Transverse colon (tissue), 4 donors: Measurements from ENCODE around the gene RAB37. TPM values are rescaled to one million over a fixed set of nuclear protein-coding genes. Genes with fewer than 3 reads are reported as not detected.
A peak's percentile ranks its signal among the peaks of the same experiment; 100 is the strongest.

Experiments
- DNase-seq: peaks from one replicate; pipeline ENCODE4 v3.0.0-alpha.2; 2019
- H3K27ac ChIP-seq, 4 donors: fragments of 200-600 bp; sonication (generic); 2 replicates each; pipeline ENCODE4 v1.5.1; 2016 to 2018; ENCODE audit warnings: inconsistent platforms in 4 of 4
- H3K27me3 ChIP-seq: fragments of 200-600 bp; sonication (generic); 2 replicates; pipeline ENCODE4 v1.5.1; 2017; ENCODE audit warnings: inconsistent platforms
- H3K36me3 ChIP-seq, 4 donors: fragments of 200-600 bp; sonication (generic); 2 replicates each; pipeline ENCODE4 v1.5.1; 2017 to 2019; ENCODE audit warnings: inconsistent platforms in 4 of 4
- H3K4me1 ChIP-seq, 4 donors: fragments of 200-600 bp; sonication (generic); 2 replicates each; pipeline ENCODE4 v1.5.1; 2017 to 2020; ENCODE audit warnings: inconsistent platforms in 4 of 4
- H3K4me3 ChIP-seq, 4 donors: fragments of 200-600 bp; sonication (generic); 1 replicate in 1 of 4; 2 replicates in 3 of 4; pipeline versions ENCODE4 v1.5.1 to v1.6.1; 2017 to 2019; ENCODE audit warnings: inconsistent platforms in 4 of 4
- H3K9me3 ChIP-seq, 2 donors: fragments of 200-600 bp; sonication (generic); 2 replicates each; pipeline ENCODE4 v1.5.1; 2017 to 2019; ENCODE audit warnings: inconsistent platforms in 2 of 2
- EP300 ChIP-seq: sonication (generic); formaldehyde crosslinking; IDR thresholded peaks from one replicate; pipeline ENCODE4 v1.6.1; 2017; ENCODE audit warnings: antibody characterized with exemption, low read depth
- POLR2A ChIP-seq: fragments of 450-650 bp; IDR thresholded peaks from one replicate; pipeline ENCODE4 v1.6.1; 2016; ENCODE audit warnings: antibody characterized with exemption, mild to moderate bottlenecking, moderate library complexity
- POLR2AphosphoS5 ChIP-seq, 3 donors: sonication (generic); formaldehyde crosslinking; IDR thresholded peaks; one replicate each; pipeline ENCODE4 v1.6.1; 2016; ENCODE audit warnings: antibody characterized with exemption in 3 of 3
- WGBS, 2 donors: methylation state at CpG; one replicate each; pipeline ENCODE4 v1.1.5; 2018; ENCODE audit warnings: low coverage in 1 of 2; 5-methylcytosine and 5-hydroxymethylcytosine counted together
- in situ Hi-C, 4 donors: fragments of 200-750 bp; cut with MboI; loops; one replicate each; pipeline versions ENCODE4 v1.15.0 to v1.15.1; 2017; ENCODE audit warnings: low sequenced_read_pairs in 3 of 4, low pct_ligation_motif_present in 1 of 4, low pct_unique_long_range_greater_than_20kb in 1 of 4
- intact Hi-C: fragments of 100-400 bp; cut with DNase I; formaldehyde crosslinking; loops from one replicate; pipeline ENCODE4 v1.15.1; 2023; ENCODE audit warnings: low total_unique reads
- total RNA-seq, 4 donors: library from RNA; depleted of rRNA; stranded (reverse); fragments of >200 nt; gene quantifications; one replicate each; pipeline ENCODE4 v1.1.0, GENCODE V29; 2016
- TF ChIP-seq, protein P1 (sequence below), 5 experiments: fragments of 200-600 bp in 3 of 5; fragments of 450-650 bp in 2 of 5; sonication (generic) in 3 of 5; IDR thresholded peaks; 1 replicate in 2 of 5; 2 replicates in 3 of 5; pipeline ENCODE4 v1.5.1; 2016 to 2017; ENCODE audit warnings: antibody characterized with exemption in 5 of 5, inconsistent platforms in 3 of 5, mild to moderate bottlenecking in 2 of 5, moderate library complexity in 1 of 5

RAB37 gene
- total RNA-seq, 4 donors from 2014 or later: 5.2 to 10.5 (median 5.4) TPM; not detected in 1

DNA sequence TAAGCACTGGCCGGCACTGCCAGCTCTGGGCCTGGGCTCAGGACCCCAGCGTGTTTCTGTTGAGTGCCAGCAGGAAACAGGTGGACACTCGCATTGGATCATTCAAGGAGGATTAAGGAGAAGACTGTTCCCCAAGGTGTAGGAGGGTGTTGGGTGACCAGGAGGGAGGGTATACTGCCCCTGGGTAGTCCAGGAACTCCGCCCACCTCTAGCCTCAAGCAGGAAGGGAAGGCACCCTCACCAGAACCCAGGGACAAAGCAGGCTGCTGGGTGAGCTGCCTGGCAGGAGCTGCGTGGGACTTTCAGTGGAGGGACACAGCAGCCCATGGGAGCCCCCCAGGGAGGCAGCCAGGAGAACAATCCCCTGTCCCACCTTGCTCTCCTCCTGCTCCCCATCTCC, 7.7 kb upstream of the RAB37 start:
- intact Hi-C loops (no loop called here), in situ Hi-C loops (loop anchor here in 2 of 4 donors (25.0 kb wide), 1 partner anchor 133 kb away; the partner anchor contains the start of genes FDXR (in 2 of the 2) and GRIN2C (in 2 of the 2))
- Histone ChIP-seq H3K4me1 (no peaks in the 10 kb centered on the region), H3K27me3 (no peaks in the 10 kb centered on the region), H3K9me3 (no peaks in the 10 kb centered on the region), H3K36me3 (no peaks in the 10 kb centered on the region), H3K4me3 (no peak overlapping the region), H3K27ac (no peak overlapping the region)
- TF ChIP-seq POLR2AphosphoS5 (IDR thresholded peaks at IDR 0.05) (no peak), POLR2A (no peak), EP300 (no peak)
- TF ChIP-seq, protein P1, sequence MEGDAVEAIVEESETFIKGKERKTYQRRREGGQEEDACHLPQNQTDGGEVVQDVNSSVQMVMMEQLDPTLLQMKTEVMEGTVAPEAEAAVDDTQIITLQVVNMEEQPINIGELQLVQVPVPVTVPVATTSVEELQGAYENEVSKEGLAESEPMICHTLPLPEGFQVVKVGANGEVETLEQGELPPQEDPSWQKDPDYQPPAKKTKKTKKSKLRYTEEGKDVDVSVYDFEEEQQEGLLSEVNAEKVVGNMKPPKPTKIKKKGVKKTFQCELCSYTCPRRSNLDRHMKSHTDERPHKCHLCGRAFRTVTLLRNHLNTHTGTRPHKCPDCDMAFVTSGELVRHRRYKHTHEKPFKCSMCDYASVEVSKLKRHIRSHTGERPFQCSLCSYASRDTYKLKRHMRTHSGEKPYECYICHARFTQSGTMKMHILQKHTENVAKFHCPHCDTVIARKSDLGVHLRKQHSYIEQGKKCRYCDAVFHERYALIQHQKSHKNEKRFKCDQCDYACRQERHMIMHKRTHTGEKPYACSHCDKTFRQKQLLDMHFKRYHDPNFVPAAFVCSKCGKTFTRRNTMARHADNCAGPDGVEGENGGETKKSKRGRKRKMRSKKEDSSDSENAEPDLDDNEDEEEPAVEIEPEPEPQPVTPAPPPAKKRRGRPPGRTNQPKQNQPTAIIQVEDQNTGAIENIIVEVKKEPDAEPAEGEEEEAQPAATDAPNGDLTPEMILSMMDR (IDR thresholded peaks at IDR 0.05): no peak
- no peak for DNase-seq
- 85% methylated on average over 5 of the region's 5 CpGs; no CpG with 5 or more reads in 1 of the 2 donors for WGBS, 2 donors

GRCh38 chr17:74729866-74730265, 7.2 kb upstream of the RAB37 start:
- in situ Hi-C loops (loop anchor here in 3 of 4 donors (10.0 to 25.0 kb wide), 2 partner anchors 75 to 132 kb away; partner anchors contain the start of genes FDXR (in 2 of the 3) and GRIN2C (in 2 of the 3)), intact Hi-C loops (no loop called here)
- H3K36me3 ChIP-seq: no peaks in the 10 kb centered on the region
- no peaks in the 10 kb centered on the region for H3K9me3 ChIP-seq
- H3K27ac ChIP-seq: no peak overlapping the region
- no peaks in the 10 kb centered on the region for H3K4me1 ChIP-seq
- no peaks in the 10 kb centered on the region for H3K27me3 ChIP-seq
- no peak for DNase-seq
- 86% methylated on average over 15 of the region's 15 CpGs; no CpG with 5 or more reads in 1 of the 2 donors for WGBS, 2 donors
- no peak overlapping the region for H3K4me3 ChIP-seq
- no peak for TF ChIP-seq POLR2AphosphoS5 (IDR thresholded peaks at IDR 0.05)
- no peak for TF ChIP-seq POLR2A
- no peak for TF ChIP-seq EP300
- TF ChIP-seq, protein P1 (IDR thresholded peaks at IDR 0.05): no peak

DNA sequence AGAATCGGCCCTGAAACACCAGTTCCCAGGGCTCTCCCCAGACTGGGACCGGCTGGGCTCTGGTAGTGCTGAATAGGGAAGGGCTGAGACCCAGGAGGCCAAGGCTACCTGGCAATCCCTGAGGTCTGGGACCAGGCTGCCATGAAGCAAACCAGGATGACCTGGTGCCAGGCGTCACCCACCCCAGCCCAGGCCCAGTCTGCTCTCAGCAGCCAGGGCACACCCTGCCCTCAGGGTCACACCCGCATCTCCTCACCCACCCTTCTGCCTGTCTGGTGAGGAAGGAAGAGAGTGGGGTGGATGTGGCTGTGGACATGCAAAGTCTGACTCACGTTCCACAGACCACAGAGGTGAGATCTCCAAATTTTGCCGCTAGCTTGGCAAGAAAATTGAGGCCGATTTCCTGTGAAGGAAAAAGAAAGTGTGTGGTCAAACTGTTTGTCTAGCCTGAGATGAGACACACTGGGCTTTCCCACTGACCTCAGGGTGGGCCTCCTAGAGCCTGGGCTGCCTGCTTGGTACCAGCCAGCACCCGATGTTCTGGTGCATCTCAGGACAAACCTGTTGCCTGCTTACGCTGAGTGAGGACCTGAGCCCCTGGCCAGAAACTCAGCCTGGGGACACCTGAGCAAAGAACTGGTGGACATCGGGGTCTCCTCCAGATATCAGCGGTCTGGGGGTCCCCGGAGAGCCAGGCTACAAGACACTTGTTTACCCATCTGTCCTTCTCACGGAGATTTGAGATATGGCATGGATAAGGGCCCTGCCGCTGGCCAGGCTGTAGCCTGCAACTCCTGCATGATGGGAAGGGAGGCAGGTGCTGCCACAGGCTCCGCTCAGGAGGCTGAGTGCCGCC, 6.3 kb upstream of the RAB37 start:
- Histone ChIP-seq H3K27ac (no peak overlapping the region), H3K9me3 (no peaks in the 10 kb centered on the region), H3K27me3 (peaks cover 1% of the 10 kb centered on the region), H3K36me3 (no peaks in the 10 kb centered on the region), H3K4me1 (no peaks in the 10 kb centered on the region), H3K4me3 (no peak overlapping the region)
- WGBS, 2 donors: 74% methylated on average over 15 of the region's 16 CpGs; no CpG with 5 or more reads in 1 of the 2 donors
- TF ChIP-seq POLR2AphosphoS5 (IDR thresholded peaks at IDR 0.05): no peak
- no peak for TF ChIP-seq EP300
- TF ChIP-seq, protein P1 (IDR thresholded peaks at IDR 0.05): no peak
- no peak for TF ChIP-seq POLR2A
- peak; percentile 25 for DNase-seq
- in situ Hi-C loops (loop anchor here in 3 of 4 donors (10.0 to 25.0 kb wide), 2 partner anchors 76 to 132 kb away; partner anchors contain the start of genes FDXR (in 2 of the 3) and GRIN2C (in 2 of the 3)), intact Hi-C loops (no loop called here)

GRCh38 chr17:74731347-74731605, 5.8 kb upstream of the RAB37 start:
- in situ Hi-C loops: loop anchor here in 3 of 4 donors (10.0 to 25.0 kb wide), 2 partner anchors 76 to 131 kb away; partner anchors contain the start of genes FDXR (in 2 of the 3) and GRIN2C (in 2 of the 3)
- 65% methylated on average over 4 of the region's 4 CpGs; no CpG with 5 or more reads in 1 of the 2 donors for WGBS, 2 donors
- Histone ChIP-seq H3K4me3 (no peak overlapping the region), H3K36me3 (no peaks in the 10 kb centered on the region), H3K4me1 (peaks cover 0 to 2% (median under 1%) of the 10 kb centered on the region in 4 donors), H3K27ac (no peak overlapping the region), H3K9me3 (no peaks in the 10 kb centered on the region), H3K27me3 (peaks cover 7% of the 10 kb centered on the region)
- TF ChIP-seq POLR2A (no peak), POLR2AphosphoS5 (IDR thresholded peaks at IDR 0.05) (no peak), EP300 (no peak)
- TF ChIP-seq, protein P1 (IDR thresholded peaks at IDR 0.05): no peak
- intact Hi-C loops: no loop called here
- no peak for DNase-seq
